ENCODE data around the gene CLIC1.

The CLIC1 gene

DNA sequence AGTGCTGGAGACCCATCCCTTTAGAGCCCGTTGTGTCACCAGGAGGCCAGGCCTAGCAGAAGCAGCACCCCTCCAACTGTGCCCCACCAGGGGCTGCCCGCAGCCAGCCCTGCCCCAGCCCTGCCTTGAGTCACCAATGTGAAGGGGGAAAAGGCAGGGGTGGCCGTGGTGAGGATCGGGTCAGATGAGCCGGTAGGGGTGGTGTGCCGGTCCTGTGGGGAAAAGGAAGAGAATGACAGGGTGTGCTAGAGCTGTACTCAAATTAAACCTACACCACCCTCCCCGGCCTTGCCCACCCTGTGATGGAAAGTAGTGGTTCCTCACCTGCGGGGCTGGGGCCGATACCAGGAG is 29.2 kb upstream of the CLIC1 start (continued):
- TF ChIP-seq, protein P1, sequence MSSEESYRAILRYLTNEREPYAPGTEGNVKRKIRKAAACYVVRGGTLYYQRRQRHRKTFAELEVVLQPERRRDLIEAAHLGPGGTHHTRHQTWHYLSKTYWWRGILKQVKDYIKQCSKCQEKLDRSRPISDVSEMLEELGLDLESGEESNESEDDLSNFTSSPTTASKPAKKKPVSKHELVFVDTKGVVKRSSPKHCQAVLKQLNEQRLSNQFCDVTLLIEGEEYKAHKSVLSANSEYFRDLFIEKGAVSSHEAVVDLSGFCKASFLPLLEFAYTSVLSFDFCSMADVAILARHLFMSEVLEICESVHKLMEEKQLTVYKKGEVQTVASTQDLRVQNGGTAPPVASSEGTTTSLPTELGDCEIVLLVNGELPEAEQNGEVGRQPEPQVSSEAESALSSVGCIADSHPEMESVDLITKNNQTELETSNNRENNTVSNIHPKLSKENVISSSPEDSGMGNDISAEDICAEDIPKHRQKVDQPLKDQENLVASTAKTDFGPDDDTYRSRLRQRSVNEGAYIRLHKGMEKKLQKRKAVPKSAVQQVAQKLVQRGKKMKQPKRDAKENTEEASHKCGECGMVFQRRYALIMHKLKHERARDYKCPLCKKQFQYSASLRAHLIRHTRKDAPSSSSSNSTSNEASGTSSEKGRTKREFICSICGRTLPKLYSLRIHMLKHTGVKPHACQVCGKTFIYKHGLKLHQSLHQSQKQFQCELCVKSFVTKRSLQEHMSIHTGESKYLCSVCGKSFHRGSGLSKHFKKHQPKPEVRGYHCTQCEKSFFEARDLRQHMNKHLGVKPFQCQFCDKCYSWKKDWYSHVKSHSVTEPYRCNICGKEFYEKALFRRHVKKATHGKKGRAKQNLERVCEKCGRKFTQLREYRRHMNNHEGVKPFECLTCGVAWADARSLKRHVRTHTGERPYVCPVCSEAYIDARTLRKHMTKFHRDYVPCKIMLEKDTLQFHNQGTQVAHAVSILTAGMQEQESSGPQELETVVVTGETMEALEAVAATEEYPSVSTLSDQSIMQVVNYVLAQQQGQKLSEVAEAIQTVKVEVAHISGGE (tag by site-specific recombination; conservative IDR thresholded peaks at IDR 0.05; ENCODE audit: low read depth) = no peak
- TF ChIP-seq ZNF660 (tag by site-specific recombination; IDR thresholded peaks at IDR 0.05) = no peak
- no peak for TF ChIP-seq ZNF239 (tag by site-specific recombination; IDR thresholded peaks at IDR 0.05)
- TF ChIP-seq, protein P2, sequence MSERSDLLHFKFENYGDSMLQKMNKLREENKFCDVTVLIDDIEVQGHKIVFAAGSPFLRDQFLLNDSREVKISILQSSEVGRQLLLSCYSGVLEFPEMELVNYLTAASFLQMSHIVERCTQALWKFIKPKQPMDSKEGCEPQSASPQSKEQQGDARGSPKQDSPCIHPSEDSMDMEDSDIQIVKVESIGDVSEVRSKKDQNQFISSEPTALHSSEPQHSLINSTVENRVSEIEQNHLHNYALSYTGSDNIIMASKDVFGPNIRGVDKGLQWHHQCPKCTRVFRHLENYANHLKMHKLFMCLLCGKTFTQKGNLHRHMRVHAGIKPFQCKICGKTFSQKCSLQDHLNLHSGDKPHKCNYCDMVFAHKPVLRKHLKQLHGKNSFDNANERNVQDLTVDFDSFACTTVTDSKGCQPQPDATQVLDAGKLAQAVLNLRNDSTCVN (tag by site-specific recombination; optimal IDR thresholded peaks at IDR 0.05) = no peak
- TF ChIP-seq ZNF785 (tag by site-specific recombination; IDR thresholded peaks at IDR 0.05) = no peak
- TF ChIP-seq SP7 (tag by site-specific recombination; IDR thresholded peaks at IDR 0.05) = no peak
- TF ChIP-seq WT1 (tag by site-specific recombination; IDR thresholded peaks at IDR 0.05) = no peak
- TF ChIP-seq, protein P3, sequence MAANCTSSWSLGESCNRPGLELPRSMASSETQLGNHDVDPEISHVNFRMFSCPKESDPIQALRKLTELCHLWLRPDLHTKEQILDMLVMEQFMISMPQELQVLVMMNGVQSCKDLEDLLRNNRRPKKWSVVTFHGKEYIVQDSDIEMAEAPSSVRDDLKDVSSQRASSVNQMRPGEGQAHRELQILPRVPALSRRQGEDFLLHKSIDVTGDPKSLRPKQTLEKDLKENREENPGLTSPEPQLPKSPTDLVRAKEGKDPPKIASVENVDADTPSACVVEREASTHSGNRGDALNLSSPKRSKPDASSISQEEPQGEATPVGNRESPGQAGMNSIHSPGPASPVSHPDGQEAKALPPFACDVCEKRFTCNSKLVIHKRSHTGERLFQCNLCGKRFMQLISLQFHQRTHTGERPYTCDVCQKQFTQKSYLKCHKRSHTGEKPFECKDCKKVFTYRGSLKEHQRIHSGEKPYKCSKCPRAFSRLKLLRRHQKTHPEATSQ (tag by site-specific recombination; IDR thresholded peaks at IDR 0.05) = no peak
- no peak for TF ChIP-seq ZNF558 (tag by site-specific recombination; IDR thresholded peaks at IDR 0.05)
- TF ChIP-seq ZNF140 (tag by site-specific recombination; IDR thresholded peaks at IDR 0.05) = no peak
- TF ChIP-seq, protein P4, sequence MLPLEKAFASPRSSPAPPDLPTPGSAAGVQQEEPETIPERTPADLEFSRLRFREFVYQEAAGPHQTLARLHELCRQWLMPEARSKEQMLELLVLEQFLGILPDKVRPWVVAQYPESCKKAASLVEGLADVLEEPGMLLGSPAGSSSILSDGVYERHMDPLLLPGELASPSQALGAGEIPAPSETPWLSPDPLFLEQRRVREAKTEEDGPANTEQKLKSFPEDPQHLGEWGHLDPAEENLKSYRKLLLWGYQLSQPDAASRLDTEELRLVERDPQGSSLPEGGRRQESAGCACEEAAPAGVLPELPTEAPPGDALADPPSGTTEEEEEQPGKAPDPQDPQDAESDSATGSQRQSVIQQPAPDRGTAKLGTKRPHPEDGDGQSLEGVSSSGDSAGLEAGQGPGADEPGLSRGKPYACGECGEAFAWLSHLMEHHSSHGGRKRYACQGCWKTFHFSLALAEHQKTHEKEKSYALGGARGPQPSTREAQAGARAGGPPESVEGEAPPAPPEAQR (tag by site-specific recombination; IDR thresholded peaks at IDR 0.05) = no peak
- no peak for TF ChIP-seq SCRT2 (tag by site-specific recombination; IDR thresholded peaks at IDR 0.05)

DNA sequence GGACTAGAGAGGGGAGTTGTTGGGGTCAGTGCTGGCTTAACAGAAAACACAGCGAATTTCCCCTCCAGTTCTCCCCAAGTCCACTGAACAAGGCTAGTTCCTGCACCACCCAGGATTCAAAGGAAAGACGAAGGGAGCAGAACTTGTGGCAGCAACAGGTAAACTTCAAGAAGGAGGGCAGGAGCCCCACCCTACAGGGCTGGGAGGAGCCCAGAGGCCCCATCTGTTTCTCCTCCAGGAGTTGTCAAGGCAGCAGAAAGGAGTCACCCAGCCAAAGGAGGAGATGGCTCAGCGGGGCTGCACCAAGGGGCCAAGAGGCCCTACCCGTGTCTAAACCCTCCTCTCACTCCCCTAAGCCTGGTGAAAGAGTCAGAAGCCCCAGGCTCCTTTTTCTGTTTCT is 27.9 kb upstream of the CLIC1 start:
- Histone ChIP-seq H3K9me3 (ENCODE audit: control insufficient read depth, insufficient read depth, low read depth, low read length) (no peaks in the 10 kb centered on the region), H3K27ac (ENCODE audit: extremely low read depth, low read depth, low read length) (no peak overlapping the region), H3K36me3 (ENCODE audit: control insufficient read depth in 2 of 2, insufficient read depth in 1 of 2, low read length in 2 of 2) (peaks cover 13 to 57% of the 10 kb centered on the region in 2 experiments; a peak in 2 of 3 replicates), H3K4me3 (ENCODE audit: low read depth, low read length) (no peak overlapping the region), H3K4me1 (ENCODE audit: control insufficient read depth, insufficient read depth, low read length) (no peaks in the 10 kb centered on the region)
- ChIA-PET CTCF (interaction anchor here (0.7 to 2.1 kb wide), 2 partner anchors 9 to 16 kb away, joined by 3 to 5 read pairs; no protein-coding TSS in a partner anchor), POLR2A (interaction anchor here (0.6 to 1.7 kb wide), 3 partner anchors 25 to 70 kb away, joined by 4 to 8 read pairs (median 5); partner anchors contain the start of genes HSPA1B and MSH5)
- TF ChIP-seq SCRT2 (tag by site-specific recombination; IDR thresholded peaks at IDR 0.05) = peak; percentile 81; the same call in 1 of the 2 replicates
- TF ChIP-seq ZNF366 (tag by site-specific recombination; conservative IDR thresholded peaks at IDR 0.05) = no peak
- TF ChIP-seq, protein P5, sequence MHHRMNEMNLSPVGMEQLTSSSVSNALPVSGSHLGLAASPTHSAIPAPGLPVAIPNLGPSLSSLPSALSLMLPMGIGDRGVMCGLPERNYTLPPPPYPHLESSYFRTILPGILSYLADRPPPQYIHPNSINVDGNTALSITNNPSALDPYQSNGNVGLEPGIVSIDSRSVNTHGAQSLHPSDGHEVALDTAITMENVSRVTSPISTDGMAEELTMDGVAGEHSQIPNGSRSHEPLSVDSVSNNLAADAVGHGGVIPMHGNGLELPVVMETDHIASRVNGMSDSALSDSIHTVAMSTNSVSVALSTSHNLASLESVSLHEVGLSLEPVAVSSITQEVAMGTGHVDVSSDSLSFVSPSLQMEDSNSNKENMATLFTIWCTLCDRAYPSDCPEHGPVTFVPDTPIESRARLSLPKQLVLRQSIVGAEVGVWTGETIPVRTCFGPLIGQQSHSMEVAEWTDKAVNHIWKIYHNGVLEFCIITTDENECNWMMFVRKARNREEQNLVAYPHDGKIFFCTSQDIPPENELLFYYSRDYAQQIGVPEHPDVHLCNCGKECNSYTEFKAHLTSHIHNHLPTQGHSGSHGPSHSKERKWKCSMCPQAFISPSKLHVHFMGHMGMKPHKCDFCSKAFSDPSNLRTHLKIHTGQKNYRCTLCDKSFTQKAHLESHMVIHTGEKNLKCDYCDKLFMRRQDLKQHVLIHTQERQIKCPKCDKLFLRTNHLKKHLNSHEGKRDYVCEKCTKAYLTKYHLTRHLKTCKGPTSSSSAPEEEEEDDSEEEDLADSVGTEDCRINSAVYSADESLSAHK (tag by site-specific recombination; IDR thresholded peaks at IDR 0.05) = no peak
- TF ChIP-seq WT1 (tag by site-specific recombination; IDR thresholded peaks at IDR 0.05) = peak; percentile 35; the same call in 1 of the 2 replicates
- TF ChIP-seq, protein P6, sequence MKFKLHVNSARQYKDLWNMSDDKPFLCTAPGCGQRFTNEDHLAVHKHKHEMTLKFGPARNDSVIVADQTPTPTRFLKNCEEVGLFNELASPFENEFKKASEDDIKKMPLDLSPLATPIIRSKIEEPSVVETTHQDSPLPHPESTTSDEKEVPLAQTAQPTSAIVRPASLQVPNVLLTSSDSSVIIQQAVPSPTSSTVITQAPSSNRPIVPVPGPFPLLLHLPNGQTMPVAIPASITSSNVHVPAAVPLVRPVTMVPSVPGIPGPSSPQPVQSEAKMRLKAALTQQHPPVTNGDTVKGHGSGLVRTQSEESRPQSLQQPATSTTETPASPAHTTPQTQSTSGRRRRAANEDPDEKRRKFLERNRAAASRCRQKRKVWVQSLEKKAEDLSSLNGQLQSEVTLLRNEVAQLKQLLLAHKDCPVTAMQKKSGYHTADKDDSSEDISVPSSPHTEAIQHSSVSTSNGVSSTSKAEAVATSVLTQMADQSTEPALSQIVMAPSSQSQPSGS (tag by site-specific recombination; IDR thresholded peaks at IDR 0.05; ENCODE audit: low read depth) = no peak
- no peak for TF ChIP-seq ZNF571 (tag by site-specific recombination; IDR thresholded peaks at IDR 0.05)

Data from HEK293 (cell line).